Erythroblast (primary cell): ENCODE results near the gene ZBTB47.

Source experiments
- DNase-seq, 2 experiments: peaks; one replicate each; lab custom pipeline; 2025; lab: John Stamatoyannopoulos, UW
- GATA1 ChIP-seq: IDR thresholded peaks from 2 replicates; pipeline ENCODE4 v1.6.1; 2011; ENCODE audit warnings: low read depth, mild to moderate bottlenecking, control low read depth, low read length, moderate library complexity
- POLR2A ChIP-seq: IDR thresholded peaks from 2 replicates; pipeline ENCODE4 v1.6.1; 2011; ENCODE audit warnings: mild to moderate bottlenecking, low read length

Gene ZBTB47

GRCh38 chr3:42640129-42640528 lies 13.4 kb upstream of the ZBTB47 start:
- TF ChIP-seq GATA1 = no peak
- no peak for TF ChIP-seq POLR2A
- no peak for DNase-seq

GRCh38 chr3:42640771-42641370 lies 12.6 kb upstream of the ZBTB47 start:
- no peak for DNase-seq
- no peak for TF ChIP-seq POLR2A
- TF ChIP-seq GATA1 = no peak

DNA sequence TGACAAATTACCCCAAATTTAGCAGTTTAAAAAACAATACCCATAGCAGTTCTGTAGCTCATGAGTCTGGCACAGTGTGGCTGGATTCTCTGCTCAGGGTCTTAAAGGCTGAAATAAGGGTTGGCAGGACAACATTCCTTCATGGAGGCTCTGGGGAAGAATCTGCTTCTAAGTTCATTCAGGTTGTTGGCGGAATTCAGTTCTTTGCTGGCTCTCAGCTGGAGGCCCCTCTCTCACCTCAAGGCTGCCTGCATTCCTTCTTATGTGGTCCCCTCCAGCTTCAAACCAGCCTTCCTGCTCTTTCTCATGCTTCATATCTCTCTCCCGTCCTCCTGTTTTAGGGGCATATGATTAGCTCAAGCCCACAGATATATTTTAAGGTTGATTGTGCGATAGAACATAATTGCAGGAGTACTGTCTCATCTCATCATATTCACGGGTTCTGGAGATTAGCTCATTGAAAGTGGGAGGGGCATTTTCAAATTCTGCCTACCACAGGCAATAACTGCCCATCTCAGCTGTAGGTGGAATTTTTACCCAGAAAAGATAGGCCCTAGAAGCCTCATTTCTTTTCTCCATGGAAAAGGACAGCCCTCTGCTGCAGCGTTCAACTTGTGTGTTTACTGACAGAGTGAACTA lies 5.6 kb upstream of the ZBTB47 start:
- DNase-seq = no peak
- TF ChIP-seq POLR2A = no peak

DNA sequence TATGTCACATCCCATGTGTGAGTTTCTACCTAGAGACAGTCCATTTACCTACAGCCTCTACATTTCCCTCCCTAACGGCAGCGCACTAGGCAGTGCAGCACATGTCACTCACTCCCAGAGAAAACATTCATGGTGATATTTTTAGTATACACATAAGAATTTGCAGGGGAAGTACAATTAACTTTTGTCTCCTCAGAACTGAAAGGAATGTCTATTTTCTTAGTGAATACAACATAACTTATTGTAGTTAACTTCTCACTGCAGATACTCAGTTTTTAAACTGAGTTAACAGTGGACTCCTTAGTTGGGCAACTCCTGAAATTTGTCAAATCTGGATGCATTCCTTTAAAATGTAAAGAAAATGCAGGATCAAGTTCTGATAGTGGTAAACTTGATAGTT lies 4.5 kb upstream of the ZBTB47 start:
- no peak for TF ChIP-seq POLR2A
- no peak for TF ChIP-seq GATA1
- DNase-seq = no peak

- TF ChIP-seq GATA1 = no peak
- TF ChIP-seq POLR2A = no peak
- DNase-seq = no peak
Measured at GRCh38 chr3:42649783-42650182, 3.7 kb upstream of the ZBTB47 start.

DNA sequence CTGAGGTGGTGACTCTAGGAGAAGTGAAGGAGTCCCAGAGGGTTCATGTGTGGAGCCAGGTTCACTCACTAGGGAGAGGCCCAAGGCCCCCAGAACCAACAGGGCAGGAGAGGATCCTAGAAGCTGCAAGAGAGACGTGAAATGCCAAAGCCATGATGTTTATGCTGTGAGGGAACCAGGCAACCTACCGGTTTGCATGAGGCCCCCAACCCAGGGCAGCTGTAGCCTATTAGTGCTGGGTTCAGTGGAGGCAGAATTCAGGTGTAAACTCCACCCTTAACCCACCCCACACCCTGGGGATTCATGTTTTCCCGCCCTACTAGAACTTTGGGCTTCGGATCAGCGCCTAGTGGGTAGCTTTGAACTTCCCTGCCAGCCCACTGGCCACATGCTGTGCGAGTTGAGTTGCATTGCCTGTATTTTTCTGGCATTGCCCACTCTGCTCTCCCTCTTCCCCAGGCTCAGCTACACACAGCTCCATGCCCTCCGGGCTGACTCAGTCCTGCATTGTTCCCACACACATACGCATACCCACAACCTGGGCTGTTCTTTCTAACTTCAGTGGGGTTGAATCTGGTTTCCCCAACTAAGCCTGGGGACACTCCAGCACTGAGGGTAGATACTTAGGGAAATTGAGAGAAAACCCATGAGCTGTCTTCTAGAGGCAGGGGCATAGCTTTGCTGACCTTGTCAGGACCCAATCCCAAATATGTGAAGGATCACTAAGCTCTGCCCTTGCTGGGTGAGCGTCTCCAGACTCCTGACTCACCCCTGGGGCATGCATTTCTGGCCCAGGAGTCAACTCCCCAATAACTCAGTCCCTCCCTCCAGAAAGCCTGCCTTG lies 2.0 kb upstream of the ZBTB47 start:
- DNase-seq = no peak
- TF ChIP-seq POLR2A (no peak), GATA1 (no peak)

- DNase-seq = no peak
- TF ChIP-seq GATA1 = no peak
- TF ChIP-seq POLR2A = no peak
Measured at GRCh38 chr3:42652251-42652610, 1.3 kb upstream of the ZBTB47 start.

DNA sequence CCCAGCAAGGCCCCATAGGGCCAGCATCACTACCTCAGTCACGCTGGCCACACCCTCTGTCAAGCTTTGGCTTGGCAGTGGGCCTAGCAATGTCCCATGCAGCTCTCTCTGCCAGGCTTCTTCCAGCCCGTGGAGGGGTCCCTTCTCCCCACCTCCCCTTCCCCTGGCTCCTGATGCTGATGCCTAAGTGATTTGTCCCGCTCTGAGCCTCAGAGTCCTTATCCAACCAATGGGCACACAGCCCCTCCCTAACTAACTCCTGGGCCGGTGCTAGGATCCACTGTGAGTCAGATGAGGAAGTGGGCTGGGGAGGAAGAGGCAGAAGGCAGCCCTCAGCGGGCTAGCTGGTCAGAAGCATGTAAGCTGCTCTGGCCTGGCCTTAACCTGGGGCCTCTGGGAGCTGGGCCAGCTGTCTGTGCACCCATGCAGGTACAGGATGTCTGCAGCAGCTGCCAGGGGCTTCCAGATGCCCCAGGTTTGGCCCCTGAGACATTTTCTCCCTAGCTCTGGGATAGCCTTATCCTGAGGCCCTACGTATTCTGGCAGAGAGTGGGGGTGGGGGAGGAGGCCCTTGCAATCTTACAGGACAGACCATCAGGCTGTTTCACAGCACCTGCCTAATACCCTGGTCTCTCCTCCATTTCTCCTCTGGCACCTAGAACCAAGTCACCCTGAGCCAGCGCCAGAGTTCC lies 740 bp upstream of the ZBTB47 start:
- DNase-seq = peak in 1 of 2 experiments; percentile 37
- no peak for TF ChIP-seq GATA1
- TF ChIP-seq POLR2A = no peak

DNA sequence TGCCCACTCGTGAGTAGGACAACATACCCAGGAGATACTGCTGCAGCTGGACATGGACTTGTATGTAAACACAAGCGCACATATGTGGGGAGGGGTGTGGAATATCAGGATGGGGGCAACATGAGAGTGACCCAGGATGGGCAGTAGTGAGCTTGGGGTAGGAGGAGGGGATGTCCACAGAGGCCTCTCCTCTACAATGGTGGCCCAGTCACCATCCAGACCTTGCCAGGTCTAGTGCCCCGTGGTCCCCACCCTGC lies 266 bp upstream of the ZBTB47 start:
- no peak for DNase-seq
- TF ChIP-seq POLR2A (no peak), GATA1 (no peak)

DNA sequence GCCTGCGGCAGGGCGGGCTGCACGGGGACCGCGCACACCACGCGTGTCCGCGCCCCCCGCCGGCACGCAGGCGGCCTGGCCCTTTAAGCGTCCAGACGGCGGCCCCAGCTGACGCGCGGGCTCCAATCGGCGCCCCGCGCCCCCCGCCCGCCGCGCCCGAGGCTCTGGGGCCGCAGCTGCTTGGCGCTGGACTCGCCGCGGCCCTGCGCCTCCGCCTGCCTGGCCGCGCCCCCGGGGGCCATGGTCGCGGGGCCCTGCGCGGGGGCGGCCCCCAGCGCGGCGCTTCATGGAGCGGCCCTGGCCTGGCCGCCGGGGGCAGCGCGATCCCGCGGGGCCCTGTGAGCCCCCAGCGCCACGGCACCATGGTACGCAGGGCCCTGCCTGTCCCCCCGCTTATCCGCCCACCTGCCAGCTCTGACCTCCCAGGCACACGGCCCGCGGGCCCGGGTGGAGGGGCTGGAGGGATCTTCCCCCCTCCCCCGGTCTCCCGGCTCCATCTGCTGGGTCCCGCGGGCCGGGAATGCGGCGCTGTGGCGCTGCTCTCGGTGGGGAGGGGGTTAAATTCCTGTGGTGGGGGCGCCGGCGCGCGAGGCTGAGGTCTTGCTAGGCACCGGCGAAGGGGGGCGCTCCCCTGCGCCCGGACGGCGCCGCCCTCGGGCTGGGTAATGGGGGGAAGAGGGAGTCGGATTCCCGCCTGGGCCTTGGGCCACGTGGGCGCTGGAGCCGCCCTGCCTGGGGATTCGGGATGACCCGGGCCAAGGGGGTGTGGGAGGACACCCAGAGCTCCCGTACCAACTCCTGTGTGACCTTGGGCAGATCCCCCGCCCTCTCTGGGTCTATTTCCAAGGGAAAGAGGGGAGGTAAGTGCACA lies 1.1 kb downstream of the ZBTB47 start:
- peak; percentile 37 to 38 for DNase-seq
- TF ChIP-seq POLR2A (no peak), GATA1 (no peak)

DNA sequence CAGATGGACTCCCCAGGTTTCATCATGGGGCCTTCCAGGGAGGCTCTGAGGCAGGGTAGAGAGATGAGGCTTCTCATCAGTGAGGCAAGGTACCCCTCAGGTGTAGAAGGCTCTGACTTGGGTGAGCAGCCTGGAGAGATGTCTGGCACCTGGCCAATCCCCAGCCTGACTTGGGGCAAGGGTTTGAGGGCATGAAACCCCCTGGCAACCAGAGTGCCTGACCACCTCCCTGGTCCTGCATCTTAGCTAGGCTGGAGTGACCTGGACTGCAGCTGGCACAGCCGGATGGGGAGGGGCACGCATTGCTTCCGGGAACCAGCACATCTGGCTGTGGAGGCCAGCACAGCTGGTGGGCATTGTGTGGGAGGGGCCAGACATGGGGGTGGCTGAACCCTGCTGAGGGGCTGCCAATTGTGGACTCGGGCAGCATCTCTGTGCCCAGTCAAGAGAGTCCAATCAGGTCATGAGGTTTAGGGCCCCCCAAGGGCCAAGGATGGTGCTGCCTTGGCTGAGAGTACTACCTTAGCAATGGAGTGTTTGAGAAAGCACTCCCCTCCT lies 1.9 kb downstream of the ZBTB47 start:
- DNase-seq = peak in 1 of 2 experiments; percentile 17
- TF ChIP-seq GATA1 = no peak

- DNase-seq = no peak
- no peak for TF ChIP-seq GATA1
- TF ChIP-seq POLR2A = no peak
Measured at GRCh38 chr3:42655980-42656679, 2.6 kb downstream of the ZBTB47 start.
